Activated CD4-positive, alpha-beta T cell treated with anti-CD3 and anti-CD28 coated beads for 4 hours (primary cell): ENCODE data around the gene SRMS.

ENCODE experiments used
- DNase-seq, 2 donors: peaks; one replicate each; pipeline ENCODE4 v3.0.0-alpha.2; 2020

Gene SRMS

GRCh38 chr20:63536997-63537524, 10.5 kb downstream of the SRMS start, which contains the start of gene PTK6:
TSS of gene PTK6 (minus strand) at chr20:63537376. CDS start at chr20:63537314, 62 bp downstream.
- no peak for DNase-seq

- DNase-seq, result no peak
Measured at GRCh38 chr20:63536241-63536977, 11.1 kb downstream of the SRMS start.

- no peak for DNase-seq
Measured at GRCh38 chr20:63534831-63535651, 12.5 kb downstream of the SRMS start.

- DNase-seq, result no peak
Measured at GRCh38 chr20:63534427-63534830, 13.1 kb downstream of the SRMS start.

- DNase-seq, result no peak
Measured at GRCh38 chr20:63533871-63534393, 13.6 kb downstream of the SRMS start.

- no peak for DNase-seq
Measured at GRCh38 chr20:63533388-63533787, 14.2 kb downstream of the SRMS start.

- no peak for DNase-seq
Measured at GRCh38 chr20:63532449-63532971, 15.0 kb downstream of the SRMS start.

- DNase-seq, result no peak
Measured at GRCh38 chr20:63531686-63532448, 15.7 kb downstream of the SRMS start.

- no peak for DNase-seq
Measured at GRCh38 chr20:63530788-63531160, 16.8 kb downstream of the SRMS start.

- DNase-seq, result no peak
Measured at GRCh38 chr20:63529861-63530787, 17.4 kb downstream of the SRMS start.

GRCh38 chr20:63529180-63529860, 18.2 kb downstream of the SRMS start:
- no peak for DNase-seq

GRCh38 chr20:63527184-63527583, 20.4 kb downstream of the SRMS start:
- no peak for DNase-seq

- DNase-seq, result no peak
Measured at GRCh38 chr20:63525971-63526370, 21.6 kb downstream of the SRMS start.

GRCh38 chr20:63525185-63525584, 22.4 kb downstream of the SRMS start:
- DNase-seq, result no peak

GRCh38 chr20:63522981-63523611, 24.5 kb downstream of the SRMS start:
- no peak for DNase-seq

- no peak for DNase-seq
Measured at GRCh38 chr20:63522091-63522868, 25.3 kb downstream of the SRMS start.

GRCh38 chr20:63521602-63522001, 25.9 kb downstream of the SRMS start:
- no peak for DNase-seq

- peak; percentile 63 to 66 for DNase-seq
Measured at GRCh38 chr20:63520934-63521601, 26.5 kb downstream of the SRMS start.

GRCh38 chr20:63520504-63520933, 27.0 kb downstream of the SRMS start, which contains the start of gene PPDPF:
TSS of gene PPDPF (plus strand) at chr20:63520765. CDS start at chr20:63521309, 544 bp downstream.
- peak; percentile 80 to 87 for DNase-seq
